Psoas muscle (tissue), 8 donors: ENCODE results near the gene SUSD4. TPM values are rescaled to one million over a fixed set of nuclear protein-coding genes. Genes with fewer than 3 reads are reported as not detected.

Experiments
- ATAC-seq, 4 donors: fragments of 200-7000 bp; cut with Tn5 transposase; one replicate each; pipeline ENCODE4 v1.9.1; 2020; ENCODE audit warnings: moderate library complexity in 3 of 4, mild to moderate bottlenecking in 2 of 4
- DNase-seq, 2 donors: peaks; one replicate each; pipeline ENCODE4 v3.0.0-alpha.2; 2020
- H3K27ac ChIP-seq: fragments of 200-600 bp; one replicate; pipeline ENCODE4 v1.8.0; 2022
- H3K27me3 ChIP-seq, 3 donors: fragments of 200-600 bp in 1 of 3; one replicate each; pipeline versions ENCODE4 v1.6.1 to v1.8.0; 2013 to 2022; ENCODE audit warnings: low read length in 2 of 3, mild to moderate bottlenecking in 2 of 3, moderate library complexity in 1 of 3; ENCODE audit not compliant: insufficient read depth in 3 of 3
- H3K36me3 ChIP-seq, 2 donors: fragments of 200-600 bp in 1 of 2; one replicate each; pipeline versions ENCODE4 v1.6.1 to v1.8.0; 2013 to 2022; ENCODE audit warnings: low read depth in 1 of 2, mild to moderate bottlenecking in 1 of 2, moderate library complexity in 1 of 2; ENCODE audit not compliant: insufficient read depth in 1 of 2
- H3K4me1 ChIP-seq: fragments of 200-600 bp; one replicate; pipeline ENCODE4 v1.8.0; 2022
- H3K4me3 ChIP-seq: fragments of 200-600 bp; one replicate; pipeline ENCODE4 v1.8.0; 2022; ENCODE audit warnings: mild to moderate bottlenecking
- H3K9me3 ChIP-seq: fragments of 200-600 bp; one replicate; pipeline ENCODE4 v1.8.0; 2022
- WGBS, 3 donors: extraction: QIAGEN DNeasy Blood & Tissue Kit; methylation state at CpG; one replicate each; pipeline versions ENCODE4 v1.1.6 to v1.1.7; 2013; 5-methylcytosine and 5-hydroxymethylcytosine counted together
- intact Hi-C, 2 donors: fragments of 100-400 bp; cut with DNase I; formaldehyde crosslinking; loops; one replicate each; pipeline versions ENCODE4 v1.11.0 to v1.14.2; 2022
- polyA plus RNA-seq, 3 donors: library from polyadenylated mRNA; stranded (reverse); fragments of 200-250 nt; gene quantifications; one replicate each; pipeline ENCODE4 v1.2.3, GENCODE V29; 2013
- total RNA-seq, 4 donors: library from RNA; stranded (reverse); fragmentation: NEBNext Ultra II Directional in 2 of 4; extraction: Animal tissue kit (Norgen Biotek cat#: 25700) in 2 of 4; gene quantifications; one replicate each; pipeline versions ENCODE4 v1.2.1 to v1.2.4, GENCODE V29; 2021 to 2023
- TF ChIP-seq, protein P1 (sequence below): fragments of 200-600 bp; IDR thresholded peaks from one replicate; pipeline ENCODE4 v1.8.0; 2022; ENCODE audit warnings: antibody characterized with exemption
- donor health status: healthy with polysubstance abuse.
- donor health status: DM: no; HTN: no; CAD: no; lungs with moderate emphysema.
- donor health status: Bipolar disorder and iron deficiency.
- donor health status: healthy.
- donor health status: DM: yes; HTN: yes; CAD: no.
- donor health status: DM: no; HTN: no; CAD: no.
- donor health status: DM: no; HTN: no; CAD: no.
- donor health status: DM: yes; HTN: yes; CAD: no.

SUSD4 gene
- total and polyA plus RNA-seq, 7 donors: 0.08 to 3.9 (median 0.21) TPM

GRCh38 chr1:223249854-223250631 lies 113.9 kb downstream of the SUSD4 start:
- WGBS, 3 donors: 75 to 93% (median 82%) methylated on average over 3 of the region's 3 CpGs
- intact Hi-C loops: no loop called here
- no peak overlapping the region for H3K4me3 ChIP-seq
- no peaks in the 10 kb centered on the region for H3K4me1 ChIP-seq
- TF ChIP-seq, protein P1, sequence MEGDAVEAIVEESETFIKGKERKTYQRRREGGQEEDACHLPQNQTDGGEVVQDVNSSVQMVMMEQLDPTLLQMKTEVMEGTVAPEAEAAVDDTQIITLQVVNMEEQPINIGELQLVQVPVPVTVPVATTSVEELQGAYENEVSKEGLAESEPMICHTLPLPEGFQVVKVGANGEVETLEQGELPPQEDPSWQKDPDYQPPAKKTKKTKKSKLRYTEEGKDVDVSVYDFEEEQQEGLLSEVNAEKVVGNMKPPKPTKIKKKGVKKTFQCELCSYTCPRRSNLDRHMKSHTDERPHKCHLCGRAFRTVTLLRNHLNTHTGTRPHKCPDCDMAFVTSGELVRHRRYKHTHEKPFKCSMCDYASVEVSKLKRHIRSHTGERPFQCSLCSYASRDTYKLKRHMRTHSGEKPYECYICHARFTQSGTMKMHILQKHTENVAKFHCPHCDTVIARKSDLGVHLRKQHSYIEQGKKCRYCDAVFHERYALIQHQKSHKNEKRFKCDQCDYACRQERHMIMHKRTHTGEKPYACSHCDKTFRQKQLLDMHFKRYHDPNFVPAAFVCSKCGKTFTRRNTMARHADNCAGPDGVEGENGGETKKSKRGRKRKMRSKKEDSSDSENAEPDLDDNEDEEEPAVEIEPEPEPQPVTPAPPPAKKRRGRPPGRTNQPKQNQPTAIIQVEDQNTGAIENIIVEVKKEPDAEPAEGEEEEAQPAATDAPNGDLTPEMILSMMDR: no peak
- peak; percentile 68 to 74 (median 72) for ATAC-seq
- no peaks in the 10 kb centered on the region for H3K27me3 ChIP-seq
- no peaks in the 10 kb centered on the region for H3K9me3 ChIP-seq
- no peak for DNase-seq
- no peaks in the 10 kb centered on the region for H3K36me3 ChIP-seq
- no peak overlapping the region for H3K27ac ChIP-seq

- TF ChIP-seq, protein P1: no peak
- H3K27me3 ChIP-seq: no peaks in the 10 kb centered on the region
- no peak for ATAC-seq
- no peaks in the 10 kb centered on the region for H3K4me1 ChIP-seq
- no peaks in the 10 kb centered on the region for H3K9me3 ChIP-seq
- WGBS, 3 donors: 77 to 82% (median 79%) methylated on average over 6 of the region's 6 CpGs
- DNase-seq: no peak
- intact Hi-C loops: no loop called here
- no peak overlapping the region for H3K27ac ChIP-seq
- no peaks in the 10 kb centered on the region for H3K36me3 ChIP-seq
- H3K4me3 ChIP-seq: no peak overlapping the region
Observed at GRCh38 chr1:223248770-223249140, 115.2 kb downstream of the SUSD4 start.

GRCh38 chr1:223248001-223248769 lies 115.8 kb downstream of the SUSD4 start:
- intact Hi-C loops: no loop called here
- no peaks in the 10 kb centered on the region for H3K9me3 ChIP-seq
- H3K36me3 ChIP-seq: no peaks in the 10 kb centered on the region
- DNase-seq (no peak), ATAC-seq (no peak)
- no peak overlapping the region for H3K27ac ChIP-seq
- 71 to 76% (median 76%) methylated on average over 6 of the region's 6 CpGs for WGBS, 3 donors
- no peak overlapping the region for H3K4me3 ChIP-seq
- no peaks in the 10 kb centered on the region for H3K27me3 ChIP-seq
- no peaks in the 10 kb centered on the region for H3K4me1 ChIP-seq
- TF ChIP-seq, protein P1: no peak

GRCh38 chr1:223246476-223247112 lies 117.4 kb downstream of the SUSD4 start:
- Histone ChIP-seq H3K27me3 (no peaks in the 10 kb centered on the region), H3K4me1 (no peaks in the 10 kb centered on the region), H3K27ac (no peak overlapping the region), H3K4me3 (no peak overlapping the region), H3K9me3 (no peaks in the 10 kb centered on the region), H3K36me3 (no peaks in the 10 kb centered on the region)
- 51 to 69% (median 57%) methylated on average over 5 of the region's 5 CpGs for WGBS, 3 donors
- ATAC-seq (no peak), DNase-seq (no peak)
- TF ChIP-seq, protein P1: no peak
- intact Hi-C loops: no loop called here
